ENCODE data around the gene CKAP5. TPM values are rescaled to one million over a fixed set of nuclear protein-coding genes. Genes with fewer than 3 reads are reported as not detected.
"Not testable (repeated sequence)": the region's sequence is repeated elsewhere in the genome, so short reads cannot be mapped to it uniquely, and the experiment has no call there.

CKAP5 gene
- total RNA-seq, 1 donor from 2014 or later: 151 TPM

- H3K36me3 Mint-ChIP-seq (ENCODE audit: insufficient read depth): no peaks in the 10 kb centered on the region
- no peak for TF ChIP-seq CTCF (IDR thresholded peaks at IDR 0.05; ENCODE audit: unreplicated experiment)
- no peaks in the 10 kb centered on the region for H3K27me3 Mint-ChIP-seq
- DNase-seq (ENCODE audit: low spot score, unreplicated experiment): no peak
- H3K4me1 Mint-ChIP-seq (ENCODE audit: low read depth): peaks cover 25% of the 10 kb centered on the region
- peak overlapping the region; percentile 62 for H3K27ac Mint-ChIP-seq
- H3K9me3 Mint-ChIP-seq (ENCODE audit: low read depth): no peaks in the 10 kb centered on the region
- no peak overlapping the region for H3K4me3 Mint-ChIP-seq (ENCODE audit: low read depth)
Measured at GRCh38 chr11:46827995-46828394, 18.1 kb downstream of the CKAP5 start.

GRCh38 chr11:46826310-46827044, 19.6 kb downstream of the CKAP5 start:
- Mint-ChIP-seq H3K27ac (peak overlapping the region; percentile 87), H3K27me3 (no peaks in the 10 kb centered on the region), H3K9me3 (ENCODE audit: low read depth) (no peaks in the 10 kb centered on the region), H3K4me3 (ENCODE audit: low read depth) (peak overlapping the region; percentile 76), H3K4me1 (ENCODE audit: low read depth) (peaks cover 24% of the 10 kb centered on the region), H3K36me3 (ENCODE audit: insufficient read depth) (no peaks in the 10 kb centered on the region)
- TF ChIP-seq CTCF (IDR thresholded peaks at IDR 0.05; ENCODE audit: unreplicated experiment): peak; percentile 9
- DNase-seq (ENCODE audit: low spot score, unreplicated experiment): peak; percentile 66

GRCh38 chr11:46808799-46809431, 37.2 kb downstream of the CKAP5 start:
- H3K4me3 Mint-ChIP-seq (ENCODE audit: low read depth): no peak overlapping the region
- TF ChIP-seq CTCF (IDR thresholded peaks at IDR 0.05; ENCODE audit: unreplicated experiment): peak; percentile 13
- no peak for DNase-seq (ENCODE audit: low spot score, unreplicated experiment)
- no peaks in the 10 kb centered on the region for H3K9me3 Mint-ChIP-seq (ENCODE audit: low read depth)
- H3K27ac Mint-ChIP-seq: peak overlapping the region; percentile 29
- H3K36me3 Mint-ChIP-seq (ENCODE audit: insufficient read depth): peaks cover 19% of the 10 kb centered on the region
- no peaks in the 10 kb centered on the region for H3K27me3 Mint-ChIP-seq
- no peaks in the 10 kb centered on the region for H3K4me1 Mint-ChIP-seq (ENCODE audit: low read depth)

GRCh38 chr11:46801694-46802470, 44.2 kb downstream of the CKAP5 start:
- no peak for TF ChIP-seq CTCF (IDR thresholded peaks at IDR 0.05; ENCODE audit: unreplicated experiment)
- H3K27ac Mint-ChIP-seq: no peak overlapping the region

GRCh38 chr11:46800177-46800576, 45.9 kb downstream of the CKAP5 start:
- Mint-ChIP-seq H3K36me3 (ENCODE audit: insufficient read depth) (peaks cover 13% of the 10 kb centered on the region), H3K27me3 (no peaks in the 10 kb centered on the region), H3K4me3 (ENCODE audit: low read depth) (no peak overlapping the region), H3K9me3 (ENCODE audit: low read depth) (no peaks in the 10 kb centered on the region), H3K4me1 (ENCODE audit: low read depth) (no peaks in the 10 kb centered on the region), H3K27ac (no peak overlapping the region)
- no peak for DNase-seq (ENCODE audit: low spot score, unreplicated experiment)
- no peak for TF ChIP-seq CTCF (IDR thresholded peaks at IDR 0.05; ENCODE audit: unreplicated experiment)

More at GRCh38 chr11:46801694-46802470, 44.2 kb downstream of the CKAP5 start:
- peaks cover 11% of the 10 kb centered on the region for H3K36me3 Mint-ChIP-seq (ENCODE audit: insufficient read depth)
- DNase-seq (ENCODE audit: low spot score, unreplicated experiment): no peak
- no peaks in the 10 kb centered on the region for H3K27me3 Mint-ChIP-seq
- no peaks in the 10 kb centered on the region for H3K4me1 Mint-ChIP-seq (ENCODE audit: low read depth)
- H3K9me3 Mint-ChIP-seq (ENCODE audit: low read depth): no peaks in the 10 kb centered on the region
- no peak overlapping the region for H3K4me3 Mint-ChIP-seq (ENCODE audit: low read depth)

GRCh38 chr11:46799725-46800124, 46.4 kb downstream of the CKAP5 start:
- not testable (repeated sequence) for H3K27ac Mint-ChIP-seq; H3K4me1 Mint-ChIP-seq (ENCODE audit: low read depth); DNase-seq (ENCODE audit: low spot score, unreplicated experiment); H3K9me3 Mint-ChIP-seq (ENCODE audit: low read depth); H3K27me3 Mint-ChIP-seq; H3K4me3 Mint-ChIP-seq (ENCODE audit: low read depth)
- peaks cover 13% of the 10 kb centered on the region for H3K36me3 Mint-ChIP-seq (ENCODE audit: insufficient read depth)

All from progenitor cell of endocrine pancreas (in vitro differentiated cells).